Endothelial cell of umbilical vein (primary cell): ENCODE results near the gene C3orf38.

Experiments used
- EZH2 ChIP-seq: IDR thresholded peaks from 2 replicates; pipeline ENCODE4 v1.6.1; 2012; ENCODE audit warnings: borderline replicate concordance, low read depth, mild to moderate bottlenecking, moderate library complexity, low read length, inconsistent platforms; ENCODE audit not compliant: severe bottlenecking
- FOS ChIP-seq: IDR thresholded peaks from 2 replicates; pipeline ENCODE4 v1.6.1; 2011; ENCODE audit warnings: mild to moderate bottlenecking, low read length, moderate library complexity, borderline replicate concordance; ENCODE audit not compliant: insufficient read depth
- GATA2 ChIP-seq: IDR thresholded peaks from 2 replicates; pipeline ENCODE4 v1.7.0; 2011; ENCODE audit warnings: low read depth, mild to moderate bottlenecking, moderate library complexity, mixed read lengths, low read length; ENCODE audit not compliant: insufficient read length, insufficient read depth
- JUN ChIP-seq: IDR thresholded peaks from 2 replicates; pipeline ENCODE4 v1.6.1; 2011; ENCODE audit warnings: borderline replicate concordance, low read depth; ENCODE audit not compliant: insufficient read length, insufficient read depth
- MYC ChIP-seq: IDR thresholded peaks from one replicate; pipeline ENCODE4 v1.6.1; 2011; ENCODE audit warnings: mild to moderate bottlenecking, low read depth, low read length
- POLR2A ChIP-seq: IDR thresholded peaks from 2 replicates; pipeline ENCODE4 v1.6.1; 2012; ENCODE audit warnings: low read depth, mild to moderate bottlenecking, control low read depth, low read length
- POLR2AphosphoS5 ChIP-seq: IDR thresholded peaks from 2 replicates; pipeline ENCODE4 v1.6.1; 2012; ENCODE audit warnings: low read depth, mild to moderate bottlenecking, control low read depth, low read length, moderate library complexity; ENCODE audit not compliant: insufficient read depth
- TF ChIP-seq, protein P1 (sequence below), 2 donors: IDR thresholded peaks; 1 replicate in 1 of 2; 2 replicates in 1 of 2; pipeline ENCODE4 v1.5.1; 2011; ENCODE audit warnings: low read length in 2 of 2, mild to moderate bottlenecking in 2 of 2, moderate library complexity in 2 of 2, control low read depth in 1 of 2, inconsistent platforms in 1 of 2, low read depth in 1 of 2; ENCODE audit not compliant: insufficient read depth in 1 of 2; ENCODE audit errors: extremely low read depth in 1 of 2
- TF ChIP-seq, protein P2 (sequence below): IDR thresholded peaks from 2 replicates; pipeline ENCODE4 v1.6.1; 2011; ENCODE audit not compliant: insufficient read depth, insufficient read length

DNA sequence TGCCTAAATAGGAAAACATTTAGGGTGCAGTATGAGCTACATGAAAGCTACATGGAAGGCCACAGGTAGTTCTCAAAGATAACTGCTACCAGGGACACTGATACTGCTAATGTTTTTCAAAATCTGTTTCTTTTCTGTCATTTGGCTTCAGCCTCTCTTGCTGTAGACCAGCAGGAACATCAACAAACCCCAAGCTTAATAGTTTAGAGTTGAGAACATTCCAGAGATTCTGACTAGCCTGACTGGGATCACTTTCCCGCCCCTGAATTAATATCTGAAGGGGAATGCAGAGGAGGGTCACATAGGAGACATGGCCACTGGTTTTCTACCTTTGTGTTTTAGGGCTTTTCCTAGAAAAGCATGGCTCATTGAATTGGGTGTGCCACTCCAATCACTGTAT is 16.9 kb upstream of the C3orf38 start:
- TF ChIP-seq, protein P1, sequence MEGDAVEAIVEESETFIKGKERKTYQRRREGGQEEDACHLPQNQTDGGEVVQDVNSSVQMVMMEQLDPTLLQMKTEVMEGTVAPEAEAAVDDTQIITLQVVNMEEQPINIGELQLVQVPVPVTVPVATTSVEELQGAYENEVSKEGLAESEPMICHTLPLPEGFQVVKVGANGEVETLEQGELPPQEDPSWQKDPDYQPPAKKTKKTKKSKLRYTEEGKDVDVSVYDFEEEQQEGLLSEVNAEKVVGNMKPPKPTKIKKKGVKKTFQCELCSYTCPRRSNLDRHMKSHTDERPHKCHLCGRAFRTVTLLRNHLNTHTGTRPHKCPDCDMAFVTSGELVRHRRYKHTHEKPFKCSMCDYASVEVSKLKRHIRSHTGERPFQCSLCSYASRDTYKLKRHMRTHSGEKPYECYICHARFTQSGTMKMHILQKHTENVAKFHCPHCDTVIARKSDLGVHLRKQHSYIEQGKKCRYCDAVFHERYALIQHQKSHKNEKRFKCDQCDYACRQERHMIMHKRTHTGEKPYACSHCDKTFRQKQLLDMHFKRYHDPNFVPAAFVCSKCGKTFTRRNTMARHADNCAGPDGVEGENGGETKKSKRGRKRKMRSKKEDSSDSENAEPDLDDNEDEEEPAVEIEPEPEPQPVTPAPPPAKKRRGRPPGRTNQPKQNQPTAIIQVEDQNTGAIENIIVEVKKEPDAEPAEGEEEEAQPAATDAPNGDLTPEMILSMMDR (IDR thresholded peaks at IDR 0.05; ENCODE audit: extremely low read depth in 1 of 2, insufficient read depth in 1 of 2, low read depth in 1 of 2, low read length in 2 of 2) = no peak
- TF ChIP-seq POLR2AphosphoS5 (no peak), POLR2A (no peak), EZH2 (no peak), GATA2 (no peak), JUN (no peak), MYC (no peak), FOS (no peak)
- TF ChIP-seq, protein P2, sequence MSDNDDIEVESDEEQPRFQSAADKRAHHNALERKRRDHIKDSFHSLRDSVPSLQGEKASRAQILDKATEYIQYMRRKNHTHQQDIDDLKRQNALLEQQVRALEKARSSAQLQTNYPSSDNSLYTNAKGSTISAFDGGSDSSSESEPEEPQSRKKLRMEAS = no peak
